SK-N-SH treated with all-trans-retinoic acid at 6 μM for 48 hours (cell line): ENCODE measurements around the gene RERE.

ENCODE experiments used
- ATAC-seq: fragments of 200-7000 bp; cut with Tn5 transposase; 3 replicates; pipeline ENCODE4 v1.9.1; 2020; ENCODE audit warnings: mild to moderate bottlenecking, moderate library complexity
- ARNTL ChIP-seq: fragments of 450-650 bp; formaldehyde crosslinking; IDR thresholded peaks from 2 replicates; pipeline ENCODE4 v1.5.0; 2020; ENCODE audit warnings: low read depth, mild to moderate bottlenecking, moderate library complexity, borderline replicate concordance
- BACH2 ChIP-seq: fragments of 250-450 bp; sonication (Bioruptor Pico); IDR thresholded peaks from 2 replicates; pipeline ENCODE4 v1.9.0; 2021; ENCODE audit warnings: mild to moderate bottlenecking, borderline replicate concordance
- CREB5 ChIP-seq: fragments of 250-450 bp; sonication (Bioruptor Pico); IDR thresholded peaks from 2 replicates; pipeline ENCODE4 v1.5.1; 2020; ENCODE audit warnings: low read depth, mild to moderate bottlenecking, moderate library complexity
- CSDC2 ChIP-seq: fragments of 250-450 bp; sonication (Bioruptor Pico); IDR thresholded peaks from 2 replicates; pipeline ENCODE4 v1.5.0; 2020; ENCODE audit warnings: mild to moderate bottlenecking, moderate library complexity
- CSRNP3 ChIP-seq: fragments of 250-450 bp; sonication (Bioruptor Pico); IDR thresholded peaks from 2 replicates; pipeline ENCODE4 v1.5.1; 2021; ENCODE audit warnings: mild to moderate bottlenecking, moderate library complexity
- ESRRG ChIP-seq: fragments of 250-450 bp; sonication (Bioruptor Pico); IDR thresholded peaks from 2 replicates; pipeline ENCODE4 v1.6.1; 2021; ENCODE audit warnings: mild to moderate bottlenecking
- GLIS3 ChIP-seq: fragments of 250-450 bp; sonication (Bioruptor Pico); IDR thresholded peaks from 2 replicates; pipeline ENCODE4 v1.5.0; 2020; ENCODE audit warnings: mild to moderate bottlenecking, moderate library complexity
- ISL1 ChIP-seq: fragments of 250-450 bp; sonication (Bioruptor Pico); IDR thresholded peaks from 2 replicates; pipeline ENCODE4 v2.1.2; 2022; ENCODE audit warnings: mild to moderate bottlenecking, moderate library complexity
- OSR1 ChIP-seq: fragments of 250-450 bp; sonication (Bioruptor Pico); IDR thresholded peaks from 2 replicates; pipeline ENCODE4 v1.8.0; 2022; ENCODE audit warnings: moderate library complexity, mild to moderate bottlenecking, inconsistent platforms
- PATZ1 ChIP-seq: fragments of 250-450 bp; sonication (Bioruptor Pico); IDR thresholded peaks from 2 replicates; pipeline ENCODE4 v1.8.0; 2020; ENCODE audit warnings: mild to moderate bottlenecking, moderate library complexity, borderline replicate concordance
- POU6F1 ChIP-seq: fragments of 250-450 bp; sonication (Bioruptor Pico); IDR thresholded peaks from 2 replicates; pipeline ENCODE4 v1.8.0; 2021; ENCODE audit warnings: low read depth, mild to moderate bottlenecking, moderate library complexity, borderline replicate concordance
- PPARA ChIP-seq: fragments of 250-450 bp; sonication (Bioruptor Pico); IDR thresholded peaks from 2 replicates; pipeline ENCODE4 v1.5.0; 2020; ENCODE audit warnings: mild to moderate bottlenecking, borderline replicate concordance
- RARB ChIP-seq: fragments of 250-450 bp; sonication (Bioruptor Pico); IDR thresholded peaks from 2 replicates; pipeline ENCODE4 v1.8.0; 2021; ENCODE audit warnings: mild to moderate bottlenecking, moderate library complexity
- SNAI2 ChIP-seq: fragments of 250-450 bp; sonication (Bioruptor Pico); IDR thresholded peaks from 2 replicates; pipeline ENCODE4 v1.5.0; 2020; ENCODE audit warnings: mild to moderate bottlenecking, moderate library complexity
- TCF4 ChIP-seq: fragments of 250-450 bp; sonication (Bioruptor Pico); IDR thresholded peaks from 2 replicates; pipeline ENCODE4 v1.8.0; 2021; ENCODE audit warnings: mild to moderate bottlenecking, moderate library complexity, borderline replicate concordance
- TOX ChIP-seq: fragments of 250-450 bp; sonication (Bioruptor Pico); IDR thresholded peaks from 2 replicates; pipeline ENCODE4 v1.8.0; 2021; ENCODE audit warnings: mild to moderate bottlenecking, moderate library complexity, borderline replicate concordance
- TSHZ2 ChIP-seq: fragments of 250-450 bp; sonication (Bioruptor Pico); IDR thresholded peaks from 2 replicates; pipeline ENCODE4 v1.5.0; 2020; ENCODE audit warnings: mild to moderate bottlenecking, moderate library complexity
- ZC3H10 ChIP-seq: fragments of 250-450 bp; sonication (Bioruptor Pico); IDR thresholded peaks from 2 replicates; pipeline ENCODE4 v1.5.1; 2021; ENCODE audit warnings: mild to moderate bottlenecking, moderate library complexity
- ZFP3 ChIP-seq: fragments of 250-450 bp; sonication (Bioruptor Pico); IDR thresholded peaks from 2 replicates; pipeline ENCODE4 v1.5.0; 2020; ENCODE audit warnings: mild to moderate bottlenecking, moderate library complexity
- ZFP30 ChIP-seq: fragments of 450-650 bp; formaldehyde crosslinking; IDR thresholded peaks from 2 replicates; pipeline ENCODE4 v1.5.0; 2022; ENCODE audit warnings: mild to moderate bottlenecking, moderate library complexity
- ZNF565 ChIP-seq: fragments of 450-650 bp; formaldehyde crosslinking; conservative IDR thresholded peaks from 2 replicates; pipeline ENCODE4 v1.5.0; 2020; ENCODE audit warnings: low read depth, mild to moderate bottlenecking, moderate library complexity
- ZNF70 ChIP-seq: fragments of 450-650 bp; formaldehyde crosslinking; IDR thresholded peaks from 2 replicates; pipeline ENCODE4 v1.5.0; 2020; ENCODE audit warnings: mild to moderate bottlenecking, moderate library complexity
- ZNF8 ChIP-seq: fragments of 450-650 bp; formaldehyde crosslinking; IDR thresholded peaks from 2 replicates; pipeline ENCODE4 v1.5.0; 2020; ENCODE audit warnings: mild to moderate bottlenecking, moderate library complexity

Gene RERE

GRCh38 chr1:8345621-8346415, 471.6 kb downstream of the RERE start:
- ATAC-seq, result no peak
- TF ChIP-seq ZNF565, result no peak
- TF ChIP-seq ESRRG, result no peak
- no peak for TF ChIP-seq ZFP30
- no peak for TF ChIP-seq TCF4 (CRISPR knock-in tag)

- ATAC-seq, result no peak
- TF ChIP-seq ZFP30 (no peak), OSR1 (no peak), POU6F1 (no peak), ISL1 (no peak), ESRRG (no peak), TOX (no peak), ZNF70 (no peak), PPARA (CRISPR knock-in tag) (no peak), BACH2 (CRISPR knock-in tag) (no peak), ZNF565 (no peak), SNAI2 (no peak), GLIS3 (CRISPR knock-in tag) (no peak), ZNF8 (no peak), TCF4 (CRISPR knock-in tag) (no peak), ARNTL (CRISPR knock-in tag) (no peak), ZFP3 (CRISPR knock-in tag) (no peak), RARB (CRISPR knock-in tag) (no peak), ZC3H10 (CRISPR knock-in tag) (no peak)
These were observed 472.4 kb downstream of the RERE start for GRCh38 chr1:8344893-8345507.

GRCh38 chr1:8343464-8344001, 473.9 kb downstream of the RERE start:
- no peak for TF ChIP-seq ISL1
- no peak for TF ChIP-seq ZC3H10 (CRISPR knock-in tag)
- TF ChIP-seq CSDC2, result no peak
- no peak for TF ChIP-seq SNAI2
- TF ChIP-seq TOX, result no peak
- peak; percentile 86 for ATAC-seq

- TF ChIP-seq POU6F1, result no peak
- no peak for TF ChIP-seq ZNF70
- no peak for TF ChIP-seq ISL1
- no peak for TF ChIP-seq TCF4 (CRISPR knock-in tag)
- TF ChIP-seq GLIS3 (CRISPR knock-in tag), result no peak
- TF ChIP-seq CSDC2, result no peak
- no peak for TF ChIP-seq TSHZ2 (CRISPR knock-in tag)
- no peak for TF ChIP-seq CSRNP3 (CRISPR knock-in tag)
- TF ChIP-seq BACH2 (CRISPR knock-in tag), result no peak
- TF ChIP-seq ZFP30, result no peak
- TF ChIP-seq OSR1, result no peak
- TF ChIP-seq TOX, result no peak
- TF ChIP-seq PATZ1, result no peak
- no peak for TF ChIP-seq PPARA (CRISPR knock-in tag)
- no peak for TF ChIP-seq ZFP3 (CRISPR knock-in tag)
- TF ChIP-seq CREB5, result no peak
- no peak for TF ChIP-seq SNAI2
- TF ChIP-seq ZNF565, result no peak
- no peak for TF ChIP-seq RARB (CRISPR knock-in tag)
- no peak for TF ChIP-seq ZC3H10 (CRISPR knock-in tag)
- TF ChIP-seq, all 23 proteins: peak for 0
- peak; percentile 14 for ATAC-seq
These were observed 474.4 kb downstream of the RERE start for GRCh38 chr1:8343044-8343443.
